Hepatocyte (in vitro differentiated cells): ENCODE data around the gene TLR3. TPM values are rescaled to one million over a fixed set of nuclear protein-coding genes. Genes with fewer than 3 reads are reported as not detected.

Experiments
- DNase-seq: peaks from one replicate; pipeline ENCODE4 v3.0.0-alpha.2; 2016; ENCODE audit warnings: low spot score
- H2AFZ ChIP-seq: fragments of 200-600 bp; sonication (generic); 2 replicates; pipeline ENCODE4 v1.6.0; 2016; ENCODE audit warnings: antibody characterized with exemption, mild to moderate bottlenecking
- H3K27ac ChIP-seq: fragments of 200-600 bp; sonication (generic); 2 replicates; pipeline ENCODE4 v1.5.1; 2016; ENCODE audit warnings: mild to moderate bottlenecking
- H3K27me3 ChIP-seq: fragments of 200-600 bp; sonication (generic); 2 replicates; pipeline ENCODE4 v1.6.1; 2016
- H3K36me3 ChIP-seq: fragments of 200-600 bp; sonication (generic); replicated peaks from 2 replicates; pipeline ENCODE4 v1.5.1; 2016; ENCODE audit warnings: low read depth; ENCODE audit not compliant: insufficient read depth
- H3K4me1 ChIP-seq: fragments of 200-600 bp; sonication (generic); 2 replicates; pipeline ENCODE4 v1.5.1; 2016; ENCODE audit warnings: mild to moderate bottlenecking, moderate library complexity; ENCODE audit not compliant: insufficient read depth
- H3K4me2 ChIP-seq: fragments of 200-600 bp; sonication (generic); 2 replicates; pipeline ENCODE4 v1.6.0; 2016
- H3K4me3 ChIP-seq: fragments of 200-600 bp; sonication (generic); 2 replicates; pipeline ENCODE4 v1.5.1; 2016; ENCODE audit warnings: mild to moderate bottlenecking
- H3K79me2 ChIP-seq: fragments of 200-600 bp; sonication (generic); 2 replicates; pipeline ENCODE4 v1.6.0; 2017; ENCODE audit warnings: mild to moderate bottlenecking
- H3K9me2 ChIP-seq: fragments of 200-600 bp; sonication (generic); replicated peaks from 2 replicates; pipeline ENCODE4 v1.6.0; 2017; ENCODE audit warnings: mild to moderate bottlenecking; ENCODE audit not compliant: insufficient read depth
- H3K9me3 ChIP-seq: fragments of 200-600 bp; sonication (generic); 2 replicates; pipeline ENCODE4 v1.5.1; 2016; ENCODE audit warnings: low read depth, mild to moderate bottlenecking
- H4K20me1 ChIP-seq: fragments of 200-600 bp; sonication (generic); 2 replicates; pipeline ENCODE4 v1.6.0; 2016; ENCODE audit warnings: mild to moderate bottlenecking; ENCODE audit not compliant: insufficient read depth, poor library complexity, severe bottlenecking
- EZH2 ChIP-seq: fragments of 200-600 bp; sonication (generic); IDR thresholded peaks from 2 replicates; pipeline ENCODE4 v1.6.1; 2016; ENCODE audit warnings: antibody characterized with exemption, mild to moderate bottlenecking, borderline replicate concordance
- EZH2phosphoT487 ChIP-seq: fragments of 200-600 bp; sonication (generic); IDR thresholded peaks from one replicate; pipeline ENCODE4 v1.6.1; 2018; ENCODE audit warnings: antibody characterized with exemption, mild to moderate bottlenecking, low read depth, moderate library complexity; ENCODE audit not compliant: unreplicated experiment, severe bottlenecking
- WGBS: methylation state at CpG from one replicate; pipeline ENCODE4 v1.1.6; 2016; ENCODE audit warnings: low lambda C conversion rate; ENCODE audit errors: missing lambda C conversion rate; 5-methylcytosine and 5-hydroxymethylcytosine counted together
- polyA plus RNA-seq: library from polyadenylated mRNA; unstranded; fragments of >200 nt; fragmentation: Nextera tagmentation; extraction: Ambion mirVana; gene quantifications from 2 replicates; pipeline ENCODE4 v1.2.1, GENCODE V29; 2016
- total RNA-seq: library from RNA; depleted of rRNA; stranded (reverse); fragments of >200 nt; gene quantifications from 2 replicates; pipeline ENCODE4 v1.2.3, GENCODE V29; 2014
- TF ChIP-seq, protein P1 (sequence below): fragments of 200-600 bp; sonication (generic); IDR thresholded peaks from 2 replicates; pipeline ENCODE4 v1.5.1; 2016; ENCODE audit warnings: antibody characterized with exemption, mild to moderate bottlenecking; ENCODE audit not compliant: poor library complexity

TLR3 gene
- total and polyA plus RNA-seq, 2 experiments from 2014 or later: 1.6 to 7.3 TPM

DNA sequence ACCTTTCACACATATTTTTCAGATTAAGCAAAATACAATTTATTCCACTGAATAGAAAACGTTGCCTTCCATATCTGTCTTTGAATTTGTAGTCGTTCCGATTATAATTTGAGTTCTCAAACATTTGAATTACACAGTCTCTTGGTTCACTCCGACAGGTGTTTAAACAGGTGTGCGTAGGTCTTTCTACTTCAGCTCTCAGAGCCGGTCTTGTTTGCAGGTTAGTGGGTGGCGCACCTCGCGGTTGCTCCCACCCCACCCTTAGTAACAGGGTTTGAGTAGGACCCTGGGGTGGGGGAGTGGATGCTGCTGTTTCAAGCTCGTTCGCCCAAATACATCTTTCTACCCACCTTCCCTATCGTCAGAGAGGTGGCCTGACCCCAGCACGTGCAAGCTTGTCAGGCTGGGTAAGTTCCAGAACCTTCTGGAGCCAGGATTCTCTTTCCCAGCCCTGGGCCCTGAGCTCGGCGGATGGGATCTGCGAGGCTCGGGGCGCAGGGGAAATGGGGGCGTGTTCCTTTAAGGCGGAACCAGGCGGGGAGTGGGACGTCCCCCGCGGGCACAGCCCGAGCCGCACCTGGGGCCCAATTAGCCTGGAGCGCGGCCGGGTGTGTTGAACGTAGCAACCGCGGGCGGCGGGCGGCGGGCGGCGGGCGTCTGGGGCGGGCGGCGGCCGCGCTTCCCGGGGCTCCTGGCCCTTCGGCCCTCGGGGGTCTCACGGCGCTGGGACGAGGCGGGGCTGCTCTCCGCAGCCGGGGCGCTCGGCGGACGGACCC lies 35.3 kb downstream of the TLR3 start, which contains the start of gene FAM149A:
Gene FAM149A, plus strand, starts transcription at position 591 of the 776 bp plus-strand sequence.
- Histone ChIP-seq H3K4me1 (no peaks in the 10 kb centered on the region), H3K79me2 (no peaks in the 10 kb centered on the region), H3K9me2 (no peaks in the 10 kb centered on the region), H3K27ac (peak within 1 kb of the TSS; percentile 75), H2AFZ (peak within 1 kb of the TSS; percentile 50), H3K9me3 (no peaks in the 10 kb centered on the region), H3K36me3 (no peaks in the 10 kb centered on the region), H4K20me1 (no peaks in the 10 kb centered on the region), H3K4me3 (peak within 1 kb of the TSS; percentile 70), H3K27me3 (peaks cover 6% of the 10 kb centered on the region), H3K4me2 (peak within 1 kb of the TSS; percentile 99)
- DNase-seq: peak; percentile 73
- WGBS: 37% methylated on average over 27 of the region's 57 CpGs
- TF ChIP-seq EZH2: no peak
- TF ChIP-seq, protein P1, sequence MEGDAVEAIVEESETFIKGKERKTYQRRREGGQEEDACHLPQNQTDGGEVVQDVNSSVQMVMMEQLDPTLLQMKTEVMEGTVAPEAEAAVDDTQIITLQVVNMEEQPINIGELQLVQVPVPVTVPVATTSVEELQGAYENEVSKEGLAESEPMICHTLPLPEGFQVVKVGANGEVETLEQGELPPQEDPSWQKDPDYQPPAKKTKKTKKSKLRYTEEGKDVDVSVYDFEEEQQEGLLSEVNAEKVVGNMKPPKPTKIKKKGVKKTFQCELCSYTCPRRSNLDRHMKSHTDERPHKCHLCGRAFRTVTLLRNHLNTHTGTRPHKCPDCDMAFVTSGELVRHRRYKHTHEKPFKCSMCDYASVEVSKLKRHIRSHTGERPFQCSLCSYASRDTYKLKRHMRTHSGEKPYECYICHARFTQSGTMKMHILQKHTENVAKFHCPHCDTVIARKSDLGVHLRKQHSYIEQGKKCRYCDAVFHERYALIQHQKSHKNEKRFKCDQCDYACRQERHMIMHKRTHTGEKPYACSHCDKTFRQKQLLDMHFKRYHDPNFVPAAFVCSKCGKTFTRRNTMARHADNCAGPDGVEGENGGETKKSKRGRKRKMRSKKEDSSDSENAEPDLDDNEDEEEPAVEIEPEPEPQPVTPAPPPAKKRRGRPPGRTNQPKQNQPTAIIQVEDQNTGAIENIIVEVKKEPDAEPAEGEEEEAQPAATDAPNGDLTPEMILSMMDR: no peak
- TF ChIP-seq EZH2phosphoT487: no peak

DNA sequence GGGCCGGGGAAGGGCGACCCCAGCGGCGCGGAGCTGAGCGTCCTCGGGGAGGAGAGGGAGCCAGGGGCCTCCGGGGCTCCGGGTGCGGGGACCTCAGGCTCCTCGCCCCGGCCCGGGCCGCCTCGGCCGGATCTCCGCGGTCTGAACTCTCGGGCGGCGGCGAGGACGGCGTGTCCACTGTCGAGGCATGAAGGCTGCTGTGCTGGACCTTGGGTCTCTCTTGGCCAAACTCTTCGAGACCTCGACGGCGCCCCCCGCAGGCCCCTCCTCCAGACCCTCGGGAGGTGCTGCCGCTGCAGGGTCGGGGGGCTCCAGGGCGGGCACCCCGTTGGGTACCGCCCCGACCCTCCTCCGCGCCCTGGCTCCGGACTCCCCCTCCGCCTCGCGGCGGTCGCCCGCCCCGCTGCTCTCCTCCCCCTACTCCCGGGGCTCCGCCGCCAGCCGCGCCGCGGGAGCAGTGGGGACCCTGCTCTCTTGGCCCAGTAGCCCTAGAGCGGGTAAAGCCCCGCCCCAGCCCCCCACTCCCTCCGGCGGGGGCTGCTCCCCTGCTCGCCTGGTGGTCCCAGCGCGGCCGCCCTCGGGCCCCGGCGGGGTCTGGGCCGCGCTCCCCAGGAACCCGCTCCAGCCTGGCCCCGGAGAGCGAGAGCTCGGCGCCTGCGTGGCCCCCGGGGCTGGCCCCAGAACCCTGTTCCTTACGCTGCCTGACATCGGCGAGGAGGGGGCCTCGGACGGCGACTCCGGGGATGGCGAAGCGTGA lies 36.1 kb downstream of the TLR3 start:
- TF ChIP-seq, protein P1: peak; percentile 11
- no peak for TF ChIP-seq EZH2
- WGBS: 5% methylated on average over 26 of the region's 83 CpGs
- Histone ChIP-seq H3K9me2 (no peaks in the 10 kb centered on the region), H3K4me3 (peak overlapping the region; percentile 70), H3K4me2 (peak overlapping the region; percentile 99), H3K36me3 (no peaks in the 10 kb centered on the region), H3K9me3 (no peaks in the 10 kb centered on the region), H3K27me3 (peaks cover 6% of the 10 kb centered on the region), H4K20me1 (no peaks in the 10 kb centered on the region), H3K4me1 (no peaks in the 10 kb centered on the region), H3K79me2 (no peaks in the 10 kb centered on the region), H3K27ac (peak overlapping the region; percentile 75), H2AFZ (peak overlapping the region; percentile 50)
- peak; percentile 48 for DNase-seq

DNA sequence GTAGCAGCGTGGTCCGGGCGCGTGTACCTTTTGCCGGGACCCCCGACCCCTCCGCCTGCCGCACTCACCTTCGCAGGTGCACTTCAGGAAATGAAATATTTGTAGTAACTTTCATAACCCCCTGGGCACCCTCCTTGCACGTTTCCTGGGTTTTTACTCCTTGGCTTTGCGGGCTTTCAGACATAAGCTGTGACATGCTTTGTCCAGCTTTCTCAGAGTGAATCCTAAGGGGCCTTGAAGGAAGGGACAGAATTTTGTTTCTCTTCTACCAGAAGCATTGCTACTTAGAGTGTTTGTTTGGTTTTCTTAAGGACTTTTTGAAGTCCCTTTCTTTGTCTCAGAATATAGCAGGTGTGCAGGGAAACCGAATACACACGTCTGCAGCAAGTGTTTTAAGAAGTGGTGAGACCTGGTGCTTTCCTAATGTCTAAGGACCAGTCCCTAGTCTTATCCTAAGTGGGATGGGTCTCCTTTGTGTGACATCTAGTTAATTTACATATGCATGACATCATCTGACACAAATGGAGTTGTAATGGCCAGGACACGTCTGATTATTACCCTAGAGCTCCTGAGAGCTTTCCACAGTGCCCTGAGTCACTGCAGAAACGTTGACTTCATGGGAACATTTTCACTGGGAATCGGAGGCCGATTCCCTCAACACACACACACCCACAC lies 36.8 kb downstream of the TLR3 start:
- Histone ChIP-seq H4K20me1 (no peaks in the 10 kb centered on the region), H3K27me3 (peaks cover 6% of the 10 kb centered on the region), H3K4me2 (peak overlapping the region; percentile 99), H3K4me3 (peak overlapping the region; percentile 70), H3K79me2 (no peaks in the 10 kb centered on the region), H3K9me3 (no peaks in the 10 kb centered on the region), H2AFZ (peak overlapping the region; percentile 50), H3K4me1 (no peaks in the 10 kb centered on the region), H3K9me2 (no peaks in the 10 kb centered on the region), H3K27ac (peak overlapping the region; percentile 75), H3K36me3 (no peaks in the 10 kb centered on the region)
- WGBS: 26% methylated on average over 17 of the region's 17 CpGs
- peak; percentile 65 for DNase-seq
- TF ChIP-seq, protein P1: no peak
- TF ChIP-seq EZH2phosphoT487: no peak
- TF ChIP-seq EZH2: no peak
